Activated CD4-positive, alpha-beta T cell treated with anti-CD3 and anti-CD28 coated beads, Interleukin-2, amount 10 ng/mL, durations not matched to agents 7 days and 5 days (primary cell): Measurements from ENCODE around the gene WFDC9. TPM values are rescaled to one million over a fixed set of nuclear protein-coding genes. Genes with fewer than 3 reads are reported as not detected.
"Not testable (repeated sequence)": the region's sequence is repeated elsewhere in the genome, so short reads cannot be mapped to it uniquely, and the experiment has no call there.

Experiments
- CTCF ChIA-PET: fragments of 350-600 bp; sonication (Branson Sonifier 250); formaldehyde crosslinking; loops from one replicate; lab custom pipeline; 2021; ENCODE audit warnings: antibody characterized with exemption; lab: Charles Lee
- POLR2A ChIA-PET: fragments of 350-600 bp; sonication (Branson Sonifier 250); formaldehyde crosslinking; loops from one replicate; lab custom pipeline; 2021; ENCODE audit warnings: antibody characterized with exemption; lab: Charles Lee
- DNase-seq: peaks from one replicate; pipeline ENCODE4 v3.0.0-alpha.2; 2020
- H3K27ac Mint-ChIP-seq: one replicate; pipeline ENCODE4 v1.8.0; 2021; ENCODE audit warnings: mild to moderate bottlenecking, moderate library complexity, mixed read lengths
- H3K27me3 Mint-ChIP-seq: one replicate; pipeline ENCODE4 v1.8.0; 2021; ENCODE audit warnings: mixed read lengths
- H3K36me3 Mint-ChIP-seq: one replicate; pipeline ENCODE4 v1.8.0; 2021; ENCODE audit warnings: low read depth, mixed read lengths
- H3K4me1 Mint-ChIP-seq: one replicate; pipeline ENCODE4 v1.8.0; 2021; ENCODE audit warnings: mixed read lengths
- H3K4me3 Mint-ChIP-seq: one replicate; pipeline ENCODE4 v1.8.0; 2021; ENCODE audit warnings: mild to moderate bottlenecking, moderate library complexity, mixed read lengths
- H3K9me3 Mint-ChIP-seq: one replicate; pipeline ENCODE4 v1.8.0; 2021; ENCODE audit warnings: mixed read lengths
- total RNA-seq, 2 experiments: library from RNA; stranded (reverse); gene quantifications; one replicate each; pipeline ENCODE4 v1.2.3, GENCODE V29; 2021

Gene WFDC9
- total RNA-seq, 2 experiments from 2014 or later, result not detected

DNA sequence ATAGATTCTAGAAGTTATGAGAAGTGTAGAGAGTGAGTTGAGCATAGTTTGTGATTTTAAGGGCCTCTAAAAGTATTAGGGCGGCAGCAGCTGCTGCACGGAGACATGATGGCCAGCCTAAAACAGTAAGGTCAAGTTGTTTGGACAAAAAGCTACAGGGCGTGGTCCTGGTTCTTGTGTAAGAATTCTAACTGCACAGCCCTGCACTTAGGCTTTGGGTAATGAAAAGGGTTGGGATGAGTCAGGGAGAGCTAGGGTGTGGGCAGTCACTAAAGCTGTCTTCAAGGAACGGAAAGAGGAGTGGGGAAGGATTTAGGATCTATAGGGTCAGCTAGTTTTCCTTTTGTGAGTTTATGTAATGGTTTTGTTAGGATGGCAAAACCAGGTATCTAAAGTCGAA is 45.1 kb downstream of the WFDC9 start:
- H3K9me3 Mint-ChIP-seq, H3K4me1 Mint-ChIP-seq, CTCF ChIA-PET, DNase-seq, POLR2A ChIA-PET, H3K36me3 Mint-ChIP-seq, H3K27ac Mint-ChIP-seq, H3K4me3 Mint-ChIP-seq: not testable (repeated sequence)
- peaks cover 32% of the 10 kb centered on the region for H3K27me3 Mint-ChIP-seq

DNA sequence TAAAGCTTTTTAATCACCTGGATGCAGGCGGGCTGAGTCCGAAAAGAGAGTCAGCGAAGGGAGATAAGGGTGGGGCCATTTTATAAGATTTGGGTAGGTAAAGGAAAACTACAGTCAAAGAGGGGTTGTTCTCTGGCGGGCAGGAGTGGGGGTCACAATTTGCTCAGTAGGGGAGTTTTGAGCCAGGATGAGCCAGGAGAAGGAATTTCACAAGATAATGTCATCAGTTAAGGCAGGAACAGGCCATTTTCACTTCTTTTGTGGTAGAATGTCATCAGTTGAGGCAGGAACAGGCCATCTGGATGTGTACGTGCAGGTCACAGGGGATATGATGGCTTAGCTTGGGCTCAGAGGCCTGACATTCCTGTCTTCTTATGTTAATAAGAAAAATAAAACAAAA is 46.8 kb downstream of the WFDC9 start:
- CTCF ChIA-PET, H3K4me3 Mint-ChIP-seq, H3K27ac Mint-ChIP-seq, DNase-seq, H3K36me3 Mint-ChIP-seq, POLR2A ChIA-PET, H3K4me1 Mint-ChIP-seq, H3K9me3 Mint-ChIP-seq: not testable (repeated sequence)
- H3K27me3 Mint-ChIP-seq, result peaks cover 37% of the 10 kb centered on the region

DNA sequence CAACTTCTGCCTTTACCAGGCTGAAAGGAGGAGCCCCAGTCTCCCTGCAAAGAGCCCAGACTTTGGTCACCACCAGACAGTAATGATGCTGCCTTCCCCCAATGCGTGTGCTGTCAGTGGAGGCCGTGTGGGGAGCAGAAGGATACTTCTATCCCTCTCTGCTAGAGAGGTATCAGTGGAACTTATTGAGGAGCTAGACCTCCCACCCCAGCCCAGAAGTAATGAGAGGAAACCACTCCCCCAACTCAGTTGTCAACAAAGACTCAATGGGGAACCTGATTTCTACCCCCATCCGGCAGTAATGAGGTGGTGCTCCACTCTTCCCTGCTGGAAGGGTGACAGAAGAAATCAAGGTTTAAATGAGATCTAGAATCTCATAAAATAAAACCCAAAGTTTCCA is 47.6 kb downstream of the WFDC9 start:
- Mint-ChIP-seq H3K27ac (no peak overlapping the region), H3K27me3 (peaks cover 34% of the 10 kb centered on the region), H3K36me3 (no peaks in the 10 kb centered on the region), H3K4me1 (no peaks in the 10 kb centered on the region), H3K4me3 (no peak overlapping the region), H3K9me3 (no peaks in the 10 kb centered on the region)
- ChIA-PET CTCF (no interaction called here), POLR2A (no interaction called here)
- no peak for DNase-seq

DNA sequence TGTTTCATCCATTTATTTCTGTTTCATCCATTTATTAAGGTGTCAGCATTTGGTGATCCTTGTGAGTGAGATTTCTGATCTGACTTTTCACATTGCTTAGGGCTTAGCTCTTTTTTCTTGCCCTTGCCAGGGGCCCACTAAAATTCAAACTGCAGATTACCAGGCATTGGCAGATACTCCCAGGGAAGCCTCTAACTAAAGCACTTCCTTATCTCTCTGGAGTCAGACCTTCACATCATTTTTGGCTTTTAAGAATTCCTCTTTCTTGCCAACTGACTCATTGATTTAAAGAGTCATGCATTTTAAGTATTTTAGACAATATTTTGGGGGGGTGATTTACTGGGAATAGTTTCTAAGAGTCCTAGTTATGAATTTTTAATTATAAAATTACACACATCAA is 49.4 kb downstream of the WFDC9 start:
- no peak overlapping the region for H3K27ac Mint-ChIP-seq
- no peaks in the 10 kb centered on the region for H3K4me1 Mint-ChIP-seq
- CTCF ChIA-PET, result no interaction called here
- peaks cover 32% of the 10 kb centered on the region for H3K27me3 Mint-ChIP-seq
- H3K4me3 Mint-ChIP-seq, result no peak overlapping the region
- POLR2A ChIA-PET, result no interaction called here
- H3K36me3 Mint-ChIP-seq, result no peaks in the 10 kb centered on the region
- DNase-seq, result no peak
- H3K9me3 Mint-ChIP-seq, result no peaks in the 10 kb centered on the region

DNA sequence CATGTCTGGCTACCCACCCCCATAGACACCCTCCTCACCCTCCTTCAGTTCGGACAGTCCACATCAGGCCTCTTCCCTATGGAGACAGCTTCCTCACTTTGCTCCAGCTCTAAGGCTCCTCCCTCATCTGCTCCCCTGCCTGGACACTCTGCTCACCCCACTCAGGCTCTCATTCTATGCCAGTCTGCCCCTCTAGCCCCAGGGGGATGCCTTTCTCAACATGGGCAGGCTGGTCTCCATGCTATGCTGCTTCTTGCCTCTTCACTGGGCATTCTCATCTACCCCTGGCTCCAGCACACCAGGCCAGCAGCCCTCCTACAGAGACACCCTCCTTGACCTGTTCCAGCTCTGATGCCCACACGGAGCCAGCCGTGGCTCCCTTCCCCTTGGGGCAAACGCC is 51.9 kb downstream of the WFDC9 start, which contains the start of gene WFDC8:
WFDC8 (minus strand) TSS at position 101 of the 400 bp plus-strand sequence; CDS start at position 64, 37 bp downstream.
- DNase-seq, result no peak
- ChIA-PET POLR2A (no interaction called here), CTCF (no interaction called here)
- no peak within 1 kb of the TSS for H3K27ac Mint-ChIP-seq
- no peaks in the 10 kb centered on the region for H3K36me3 Mint-ChIP-seq
- H3K4me3 Mint-ChIP-seq, result no peak within 1 kb of the TSS
- H3K27me3 Mint-ChIP-seq, result peaks cover 37% of the 10 kb centered on the region
- no peaks in the 10 kb centered on the region for H3K4me1 Mint-ChIP-seq
- no peaks in the 10 kb centered on the region for H3K9me3 Mint-ChIP-seq

DNA sequence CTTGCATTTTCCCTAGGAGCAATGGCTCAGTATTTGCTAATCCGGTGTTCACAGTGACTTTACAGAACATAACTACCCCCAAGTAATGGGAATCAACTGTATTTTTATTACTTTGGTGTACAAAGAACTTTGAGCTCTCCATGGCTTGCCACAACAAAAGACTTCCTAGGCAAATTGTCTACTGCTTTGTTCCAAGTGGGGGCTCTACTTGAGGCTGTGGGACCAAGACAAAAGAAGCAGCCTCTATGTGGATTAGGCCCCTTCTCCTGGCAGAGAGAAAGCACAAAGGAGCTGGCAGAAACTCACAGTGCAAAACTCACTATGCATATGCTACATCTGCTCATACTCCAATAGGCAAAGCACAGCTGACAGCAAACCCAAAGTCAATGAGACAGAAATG is 52.9 kb downstream of the WFDC9 start:
- Mint-ChIP-seq H3K4me3 (no peak overlapping the region), H3K27ac (no peak overlapping the region), H3K27me3 (peaks cover 35% of the 10 kb centered on the region), H3K36me3 (no peaks in the 10 kb centered on the region), H3K9me3 (no peaks in the 10 kb centered on the region), H3K4me1 (no peaks in the 10 kb centered on the region)
- POLR2A ChIA-PET, result no interaction called here
- DNase-seq, result no peak
- CTCF ChIA-PET, result interaction anchor here (0.6 kb wide), 2 partner anchors 20 to 69 kb away, joined by 3 read pairs; no protein-coding TSS in a partner anchor

DNA sequence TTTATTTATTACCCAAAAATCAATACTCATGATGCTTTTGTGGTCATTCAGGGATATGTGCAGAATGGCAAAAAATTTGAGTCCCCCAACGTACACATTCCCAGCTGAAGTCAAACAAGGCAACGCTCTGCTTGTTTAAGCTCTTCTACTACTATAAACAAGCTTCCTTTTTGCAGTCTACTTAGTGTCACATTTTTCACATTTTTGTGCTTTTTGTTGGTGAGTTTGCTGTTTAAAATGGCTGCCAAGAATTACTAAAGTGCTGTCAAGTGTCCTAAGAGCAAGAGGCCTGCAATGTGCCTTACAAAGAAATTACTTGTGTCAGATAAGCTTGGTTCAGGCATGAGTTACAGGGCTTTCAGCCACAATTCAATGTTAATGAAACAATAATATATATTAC is 54.1 kb downstream of the WFDC9 start:
- Mint-ChIP-seq H3K27me3 (peaks cover 36% of the 10 kb centered on the region), H3K4me1 (no peaks in the 10 kb centered on the region), H3K9me3 (no peaks in the 10 kb centered on the region), H3K27ac (no peak overlapping the region), H3K36me3 (no peaks in the 10 kb centered on the region), H3K4me3 (no peak overlapping the region)
- ChIA-PET POLR2A (no interaction called here), CTCF (no interaction called here)
- no peak for DNase-seq

DNA sequence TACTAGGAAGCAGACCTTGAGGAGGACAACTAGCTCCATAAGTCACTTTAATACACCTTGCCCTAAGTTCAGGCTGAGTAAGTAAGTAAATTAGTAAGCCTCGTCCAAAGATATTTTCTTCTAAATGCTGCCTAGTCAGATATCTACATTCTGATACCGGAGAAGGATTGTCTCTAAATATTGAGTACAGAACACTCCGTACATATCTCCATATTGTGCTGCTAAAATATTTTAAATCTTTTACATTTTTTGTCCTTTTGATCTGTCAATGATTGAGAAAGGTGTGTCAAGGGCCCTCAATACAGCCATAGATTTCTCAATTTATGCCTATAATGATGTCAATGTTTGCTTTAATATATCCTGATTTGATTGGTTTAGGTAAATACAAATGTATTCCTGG is 55.2 kb downstream of the WFDC9 start:
- H3K36me3 Mint-ChIP-seq, result no peaks in the 10 kb centered on the region
- ChIA-PET CTCF (no interaction called here), POLR2A (interaction anchor here (0.6 kb wide), 1 partner anchor 73 kb away, joined by 3 read pairs; no protein-coding TSS in a partner anchor)
- DNase-seq, result no peak
- H3K4me3 Mint-ChIP-seq, result no peak overlapping the region
- no peak overlapping the region for H3K27ac Mint-ChIP-seq
- H3K9me3 Mint-ChIP-seq, result no peaks in the 10 kb centered on the region
- peaks cover 32% of the 10 kb centered on the region for H3K27me3 Mint-ChIP-seq
- no peaks in the 10 kb centered on the region for H3K4me1 Mint-ChIP-seq

DNA sequence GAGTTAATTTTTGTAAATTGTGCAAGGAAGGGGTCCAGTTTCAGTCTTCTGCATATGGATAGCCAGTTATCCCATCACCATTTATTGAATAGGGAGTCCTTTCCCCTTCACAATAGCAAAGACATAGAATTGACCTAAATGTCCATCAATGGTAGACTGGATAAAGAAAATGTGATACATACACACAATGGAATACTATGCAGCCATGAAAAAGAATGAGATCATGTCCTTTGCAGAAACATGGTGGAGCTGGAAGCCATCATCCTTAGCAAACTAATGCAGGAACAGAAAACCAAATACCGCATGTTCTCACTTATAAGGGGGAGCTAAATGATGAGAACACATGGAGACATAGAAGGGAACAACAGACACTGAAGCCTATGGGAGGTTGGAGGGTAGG is 61.4 kb downstream of the WFDC9 start:
- H3K9me3 Mint-ChIP-seq, H3K27ac Mint-ChIP-seq, H3K4me3 Mint-ChIP-seq, DNase-seq, CTCF ChIA-PET, H3K4me1 Mint-ChIP-seq, POLR2A ChIA-PET, H3K36me3 Mint-ChIP-seq: not testable (repeated sequence)
- H3K27me3 Mint-ChIP-seq, result peaks cover 16% of the 10 kb centered on the region

DNA sequence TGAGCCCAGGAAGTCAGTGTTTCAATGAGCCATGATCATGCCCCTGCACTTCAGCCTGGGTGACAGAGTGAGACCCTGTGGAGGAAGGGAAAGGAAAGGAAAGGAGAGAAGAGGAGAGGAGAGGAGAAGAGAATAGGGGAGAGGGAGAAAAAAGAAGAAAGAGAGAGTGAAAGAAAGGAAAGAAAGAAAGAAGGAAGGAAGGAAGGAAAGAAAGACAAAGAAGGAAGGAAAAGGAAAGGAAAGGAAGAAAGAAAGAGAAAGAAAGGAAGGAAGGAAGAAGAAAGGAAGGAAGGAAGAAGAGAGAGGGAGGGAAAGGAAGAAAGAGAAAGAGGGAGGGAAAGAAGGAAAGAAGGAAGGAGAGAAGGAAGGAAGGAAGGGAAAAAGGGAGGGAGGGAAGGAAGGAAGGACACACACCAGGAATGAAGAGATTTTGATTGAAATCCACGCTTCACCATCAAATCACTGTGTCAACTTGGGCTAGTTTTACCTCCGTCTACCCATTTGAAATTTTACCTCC is 66.3 kb downstream of the WFDC9 start:
- CTCF ChIA-PET, result no interaction called here
- Mint-ChIP-seq H3K4me3 (no peak overlapping the region), H3K27me3 (peaks cover 7% of the 10 kb centered on the region), H3K4me1 (no peaks in the 10 kb centered on the region), H3K27ac (no peak overlapping the region), H3K36me3 (no peaks in the 10 kb centered on the region), H3K9me3 (no peaks in the 10 kb centered on the region)
- no peak for DNase-seq
- POLR2A ChIA-PET, result no interaction called here

Other genes with a start within 250 kb of the WFDC9 start
- gene DBNDD2, start 223.0 kb downstream of the WFDC9 start, total RNA-seq, result 10 to 100 TPM in 1 of 2 experiments, 1 to 10 TPM in 1; 9.0 to 10.5 TPM
- 10 to 100 TPM; 66.3 to 77.9 TPM for gene PIGT, start 215.1 kb downstream of the WFDC9 start, total RNA-seq
- not detected for gene WFDC2, start 161.5 kb downstream of the WFDC9 start, total RNA-seq
- gene SPINT3, start 115.7 kb downstream of the WFDC9 start, total RNA-seq, result not detected
- not detected for gene WFDC6, start 91.8 kb downstream of the WFDC9 start, total RNA-seq
- not detected for gene EPPIN, start 83.9 kb downstream of the WFDC9 start, total RNA-seq
- gene WFDC8, start 52.0 kb downstream of the WFDC9 start, total RNA-seq, result not detected
- not detected for gene WFDC10A, start 1.5 kb downstream of the WFDC9 start, total RNA-seq
- not detected for gene WFDC11, start 39.0 kb upstream of the WFDC9 start, total RNA-seq
- gene WFDC13, start 70.8 kb upstream of the WFDC9 start, total RNA-seq, result not detected
- gene WFDC10B, start 73.7 kb upstream of the WFDC9 start, total RNA-seq, result not detected
- not detected for gene SPINT4, start 91.1 kb upstream of the WFDC9 start, total RNA-seq
- not detected for gene WFDC3, start 160.6 kb upstream of the WFDC9 start, total RNA-seq
- 10 to 100 TPM; 32.0 to 33.5 TPM for gene DNTTIP1, start 160.7 kb upstream of the WFDC9 start, total RNA-seq
- gene UBE2C, start 181.4 kb upstream of the WFDC9 start, total RNA-seq, result 100 to 1,000 TPM; 232 to 244 TPM
- gene TNNC2, start 196.0 kb upstream of the WFDC9 start, total RNA-seq, result not detected
- under 1 TPM; 0.72 to 0.87 TPM for gene SNX21, start 202.5 kb upstream of the WFDC9 start, total RNA-seq
- gene ACOT8, start 226.1 kb upstream of the WFDC9 start, total RNA-seq, result 10 to 100 TPM; 35.0 to 35.6 TPM
- 1 to 10 TPM; 6.2 to 6.4 TPM for gene ZSWIM3, start 226.3 kb upstream of the WFDC9 start, total RNA-seq
- gene ZSWIM1, start 249.9 kb upstream of the WFDC9 start, total RNA-seq, result 10 to 100 TPM in 1 of 2 experiments, 1 to 10 TPM in 1; 9.8 to 11.5 TPM